Spleen (tissue), 11 donors: Measurements from ENCODE around the gene ACER3. TPM values are rescaled to one million over a fixed set of nuclear protein-coding genes. Genes with fewer than 3 reads are reported as not detected.
A peak's percentile ranks its signal among the peaks of the same experiment; 100 is the strongest.
"Not testable (repeated sequence)": the region's sequence is repeated elsewhere in the genome, so short reads cannot be mapped to it uniquely, and the experiment has no call there.

Experiments used
- DNase-seq: peaks from one replicate; pipeline ENCODE4 v3.0.0-alpha.2; 2020
- H3K27ac ChIP-seq, 8 donors: fragments of 200-600 bp; sonication (generic) in 7 of 8; 1 replicate in 4 of 8; 2 replicates in 4 of 8; pipeline versions ENCODE4 v1.5.0 to v1.8.0; 2016 to 2021; ENCODE audit warnings: inconsistent platforms in 4 of 8, mild to moderate bottlenecking in 4 of 8, moderate library complexity in 1 of 8
- H3K27me3 ChIP-seq, 7 donors: fragments of 200-600 bp; sonication (generic) in 6 of 7; replicated peaks in 1 of 7; 1 replicate in 4 of 7; 2 replicates in 3 of 7; pipeline versions ENCODE4 v1.5.0 to v1.8.0; 2016 to 2021; ENCODE audit warnings: inconsistent platforms in 3 of 7, mild to moderate bottlenecking in 1 of 7
- H3K36me3 ChIP-seq, 6 donors: fragments of 200-600 bp; sonication (generic) in 5 of 6; 1 replicate in 4 of 6; 2 replicates in 2 of 6; pipeline versions ENCODE4 v1.5.0 to v1.8.0; 2016 to 2021; ENCODE audit warnings: inconsistent platforms in 2 of 6
- H3K4me1 ChIP-seq, 6 donors: fragments of 200-600 bp; sonication (generic) in 5 of 6; 1 replicate in 3 of 6; 2 replicates in 3 of 6; pipeline versions ENCODE4 v1.5.0 to v1.8.0; 2016 to 2021; ENCODE audit warnings: inconsistent platforms in 3 of 6
- H3K4me3 ChIP-seq, 8 donors: fragments of 200-600 bp; sonication (generic) in 7 of 8; 1 replicate in 4 of 8; 2 replicates in 4 of 8; pipeline versions ENCODE4 v1.5.0 to v1.8.0; 2016 to 2021; ENCODE audit warnings: inconsistent platforms in 4 of 8, mild to moderate bottlenecking in 4 of 8, moderate library complexity in 2 of 8
- H3K9me3 ChIP-seq, 8 donors: fragments of 200-600 bp; sonication (generic) in 7 of 8; 1 replicate in 4 of 8; 2 replicates in 4 of 8; pipeline versions ENCODE4 v1.5.0 to v1.8.0; 2016 to 2021; ENCODE audit warnings: inconsistent platforms in 4 of 8
- POLR2A ChIP-seq, 3 donors: fragments of 450-650 bp; IDR thresholded peaks; one replicate each; pipeline ENCODE4 v1.5.1; 2017; ENCODE audit warnings: antibody characterized with exemption in 3 of 3, mild to moderate bottlenecking in 1 of 3
- POLR2AphosphoS5 ChIP-seq, 3 donors: sonication (generic); formaldehyde crosslinking; IDR thresholded peaks; one replicate each; pipeline ENCODE4 v1.5.1; 2017; ENCODE audit warnings: antibody characterized with exemption in 3 of 3
- WGBS, 5 donors: extraction: QIAGEN DNeasy Blood & Tissue Kit in 3 of 5; methylation state at CpG; one replicate each; pipeline versions ENCODE4 v1.1.5 to v1.1.7; 2013 to 2018; 5-methylcytosine and 5-hydroxymethylcytosine counted together
- intact Hi-C: fragments of 100-400 bp; cut with DNase I; formaldehyde crosslinking; loops from one replicate; pipeline ENCODE4 v1.15.0; 2023; ENCODE audit warnings: low total_unique reads
- polyA plus RNA-seq, 3 donors: library from polyadenylated mRNA; stranded (reverse); fragments of 200-250 nt; gene quantifications; one replicate each; pipeline ENCODE4 v1.2.1, GENCODE V29; 2013
- total RNA-seq, 7 donors: library from RNA; depleted of rRNA in 3 of 7; stranded (reverse); fragments of >200 nt in 3 of 7; fragmentation: NEBNext Ultra II Directional in 4 of 7; extraction: Animal tissue kit (Norgen Biotek cat#: 25700) in 4 of 7; gene quantifications; one replicate each; pipeline versions ENCODE4 v1.1.0 to v1.2.1, GENCODE V29; 2016 to 2021
- TF ChIP-seq, protein P1 (sequence below), 11 experiments: fragments of 200-600 bp in 7 of 11; fragments of 450-650 bp in 4 of 11; sonication (generic) in 4 of 11; IDR thresholded peaks in 8 of 11; conservative IDR thresholded peaks in 3 of 11; 1 replicate in 7 of 11; 2 replicates in 4 of 11; pipeline versions ENCODE4 v1.4.0 to v1.8.0; 2016 to 2021; ENCODE audit warnings: antibody characterized with exemption in 11 of 11, inconsistent platforms in 4 of 11, mild to moderate bottlenecking in 1 of 11
- donor health status: healthy with polysubstance abuse.
- donor health status: DM: no; HTN: no; CAD: no; lungs with moderate emphysema.
- donor health status: DM: no; HTN: no; CAD: no.
- donor health status: Bipolar disorder and iron deficiency.
- donor health status: healthy.
- donor health status: DM: no; HTN: no; CAD: no.
- donor health status: DM: yes; HTN: yes; CAD: no.

The ACER3 gene
- total and polyA plus RNA-seq, 10 donors = 2.9 to 52.2 (median 32.1) TPM

DNA sequence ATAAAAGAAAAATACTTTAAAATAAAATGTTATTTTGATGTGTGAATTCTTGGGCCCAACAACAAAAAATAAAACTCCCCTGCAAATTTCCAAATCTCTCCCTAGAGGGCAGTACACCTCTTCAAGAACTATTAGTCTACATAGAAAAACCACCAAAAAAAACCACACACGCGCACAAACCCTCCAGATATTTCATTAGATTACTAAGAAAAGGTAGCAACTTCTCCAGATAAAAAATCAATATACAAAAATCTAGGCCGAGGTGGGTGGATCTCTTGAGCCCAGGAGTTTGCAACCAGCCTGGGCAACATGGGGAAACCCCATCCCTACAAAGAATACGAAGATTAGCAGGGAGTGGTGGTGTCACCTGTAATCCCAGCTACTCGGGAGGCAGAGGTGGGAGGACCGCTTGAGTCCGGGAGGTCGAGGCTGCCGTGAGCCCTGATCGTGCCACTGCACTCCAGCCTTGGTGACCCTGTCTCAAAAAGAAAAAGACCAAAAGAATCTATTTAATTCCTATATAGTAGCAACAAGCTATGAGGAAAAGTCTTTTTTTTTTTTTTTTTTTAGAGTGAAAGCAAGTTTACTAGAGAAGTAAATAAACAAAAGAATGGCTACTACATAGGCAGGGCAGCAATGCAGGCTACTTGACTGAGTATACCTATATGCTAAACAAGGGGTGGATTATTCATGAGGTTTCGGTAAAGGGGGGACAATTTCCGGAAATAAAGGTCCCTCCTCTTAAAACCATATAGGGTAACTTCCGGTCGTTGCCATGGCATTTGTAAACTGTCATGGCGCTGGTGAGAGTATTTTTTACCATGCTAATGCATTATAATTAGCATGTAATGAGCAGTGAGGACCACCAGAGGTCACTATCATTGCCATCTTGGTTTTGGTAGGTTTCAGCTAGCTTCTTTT, 186.5 kb downstream of the ACER3 start:
- Histone ChIP-seq H3K9me3 (no peaks in the 10 kb centered on the region), H3K27me3 (peaks cover 0 to 40% (median 25%) of the 10 kb centered on the region in 7 donors), H3K36me3 (no peaks in the 10 kb centered on the region), H3K27ac (peak overlapping the region in 6 of 8 donors; percentile 1 to 63 (median 22)), H3K4me1 (peaks cover 2 to 20% (median 15%) of the 10 kb centered on the region in 6 donors), H3K4me3 (peak overlapping the region; percentile 24 to 64 (median 44))
- WGBS, 5 donors = 0 to 5% (median 4%) methylated on average over 15 of the region's 15 CpGs
- no peak for DNase-seq
- intact Hi-C loops = no loop called here
- no peak for TF ChIP-seq POLR2A (IDR thresholded peaks at IDR 0.05)
- TF ChIP-seq, protein P1, sequence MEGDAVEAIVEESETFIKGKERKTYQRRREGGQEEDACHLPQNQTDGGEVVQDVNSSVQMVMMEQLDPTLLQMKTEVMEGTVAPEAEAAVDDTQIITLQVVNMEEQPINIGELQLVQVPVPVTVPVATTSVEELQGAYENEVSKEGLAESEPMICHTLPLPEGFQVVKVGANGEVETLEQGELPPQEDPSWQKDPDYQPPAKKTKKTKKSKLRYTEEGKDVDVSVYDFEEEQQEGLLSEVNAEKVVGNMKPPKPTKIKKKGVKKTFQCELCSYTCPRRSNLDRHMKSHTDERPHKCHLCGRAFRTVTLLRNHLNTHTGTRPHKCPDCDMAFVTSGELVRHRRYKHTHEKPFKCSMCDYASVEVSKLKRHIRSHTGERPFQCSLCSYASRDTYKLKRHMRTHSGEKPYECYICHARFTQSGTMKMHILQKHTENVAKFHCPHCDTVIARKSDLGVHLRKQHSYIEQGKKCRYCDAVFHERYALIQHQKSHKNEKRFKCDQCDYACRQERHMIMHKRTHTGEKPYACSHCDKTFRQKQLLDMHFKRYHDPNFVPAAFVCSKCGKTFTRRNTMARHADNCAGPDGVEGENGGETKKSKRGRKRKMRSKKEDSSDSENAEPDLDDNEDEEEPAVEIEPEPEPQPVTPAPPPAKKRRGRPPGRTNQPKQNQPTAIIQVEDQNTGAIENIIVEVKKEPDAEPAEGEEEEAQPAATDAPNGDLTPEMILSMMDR (IDR thresholded peaks at IDR 0.05 in 8 of 11, conservative IDR thresholded peaks at IDR 0.05 in 3 of 11) = peak; percentile 69 to 95 (median 78)
- no peak for TF ChIP-seq POLR2AphosphoS5 (IDR thresholded peaks at IDR 0.05)

DNA sequence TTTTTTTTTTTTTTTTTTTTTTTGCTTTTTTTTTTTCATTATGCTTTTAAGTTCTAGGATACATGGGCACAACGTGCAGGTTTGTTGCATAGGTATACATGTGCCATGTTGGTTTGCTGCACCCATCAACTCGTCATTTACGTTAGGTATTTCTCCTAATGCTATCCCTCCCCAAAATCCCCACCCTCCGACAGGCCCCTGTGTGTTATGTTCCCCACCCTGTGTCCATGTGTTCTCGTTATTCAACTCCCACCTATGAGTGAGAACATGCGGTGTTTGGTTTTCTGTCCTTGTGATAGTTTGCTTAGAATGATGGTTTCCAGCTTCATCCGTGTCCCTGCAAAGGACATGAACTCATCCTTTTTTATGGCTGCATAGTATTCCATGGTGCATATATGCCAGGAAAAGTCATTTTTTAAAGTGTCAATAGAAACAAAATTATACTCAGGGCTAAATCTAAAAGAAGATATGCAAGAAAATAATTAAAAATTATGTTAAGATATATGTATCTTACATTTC, 187.3 kb downstream of the ACER3 start:
- 65 to 77% (median 68%) methylated on average over 7 of the region's 7 CpGs for WGBS, 5 donors
- not testable (repeated sequence) for DNase-seq, H3K4me3 ChIP-seq, H3K36me3 ChIP-seq, H3K27ac ChIP-seq, H3K9me3 ChIP-seq
- intact Hi-C loops = loop anchor here (2.0 kb wide), 1 partner anchor 43 kb away; no protein-coding TSS in a partner anchor
- TF ChIP-seq, protein P1 (IDR thresholded peaks at IDR 0.05 in 8 of 11, conservative IDR thresholded peaks at IDR 0.05 in 3 of 11) = peak in 1 of 11 experiments; percentile 9
- H3K4me1 ChIP-seq = peaks cover 2 to 20% (median 15%) of the 10 kb centered on the region in 6 donors
- H3K27me3 ChIP-seq = peaks cover 0 to 33% (median 23%) of the 10 kb centered on the region in 7 donors

DNA sequence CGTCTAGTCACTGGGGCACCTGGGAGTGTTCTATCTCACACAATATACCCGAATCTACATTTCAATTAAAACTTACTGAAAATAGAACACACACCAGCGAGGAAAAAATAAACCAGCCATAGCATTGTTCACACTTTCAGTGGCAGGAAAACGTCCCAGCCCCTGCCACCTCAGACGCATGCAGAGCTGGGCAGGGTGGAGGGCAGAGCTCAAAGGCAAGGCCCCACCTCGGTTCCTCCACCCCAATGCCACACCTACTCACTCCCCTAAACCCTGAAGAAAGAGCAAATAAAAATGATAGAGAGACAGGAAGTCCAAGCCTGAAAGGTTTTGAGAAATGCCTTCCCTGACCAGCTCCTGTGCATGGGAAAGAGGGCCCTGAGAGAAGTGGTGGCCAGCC, 188.3 kb downstream of the ACER3 start:
- intact Hi-C loops = loop anchor here (2.0 kb wide), 1 partner anchor 42 kb away; no protein-coding TSS in a partner anchor
- no peaks in the 10 kb centered on the region for H3K36me3 ChIP-seq

More for the DNA sequence above, 188.3 kb downstream of the ACER3 start:
- no peak for TF ChIP-seq POLR2AphosphoS5 (IDR thresholded peaks at IDR 0.05)
- TF ChIP-seq, protein P1 (IDR thresholded peaks at IDR 0.05 in 8 of 11, conservative IDR thresholded peaks at IDR 0.05 in 3 of 11) = no peak
- TF ChIP-seq POLR2A (IDR thresholded peaks at IDR 0.05) = no peak
- 79 to 89% (median 86%) methylated on average over 6 of the region's 6 CpGs for WGBS, 5 donors
- Histone ChIP-seq H3K27ac (no peak overlapping the region), H3K27me3 (peaks cover 0 to 25% (median 18%) of the 10 kb centered on the region in 7 donors), H3K4me1 (peaks cover 2 to 20% (median 15%) of the 10 kb centered on the region in 6 donors), H3K9me3 (no peaks in the 10 kb centered on the region), H3K4me3 (no peak overlapping the region)
- no peak for DNase-seq
